ENCODE data around the gene BST1.
"Not testable (repeated sequence)": the region's sequence is repeated elsewhere in the genome, so short reads cannot be mapped to it uniquely, and the experiment has no call there.

Gene BST1

GRCh38 chr4:15714141-15714540 is 11.3 kb downstream of the BST1 start:
- DNase-seq = peak; percentile 41

GRCh38 chr4:15714646-15715435 is 12.0 kb downstream of the BST1 start:
- DNase-seq = peak; percentile 75

GRCh38 chr4:15716115-15716514 is 13.2 kb downstream of the BST1 start:
- no peak for DNase-seq

- DNase-seq = peak; percentile 68
Observed at GRCh38 chr4:15717086-15717485, 14.2 kb downstream of the BST1 start.

GRCh38 chr4:15717657-15718416 is 15.0 kb downstream of the BST1 start:
- DNase-seq = no peak

- no peak for DNase-seq
Observed at GRCh38 chr4:15718465-15718864, 15.6 kb downstream of the BST1 start.

- DNase-seq = no peak
Observed at GRCh38 chr4:15718959-15719358, 16.1 kb downstream of the BST1 start.

GRCh38 chr4:15719506-15719905 is 16.6 kb downstream of the BST1 start:
- peak; percentile 20 for DNase-seq

GRCh38 chr4:15720851-15721250 is 18.0 kb downstream of the BST1 start:
- no peak for DNase-seq

GRCh38 chr4:15725608-15726007 is 22.7 kb downstream of the BST1 start:
- no peak for DNase-seq

GRCh38 chr4:15729910-15730533 is 27.2 kb downstream of the BST1 start:
- DNase-seq = no peak

GRCh38 chr4:15733061-15733460 is 30.2 kb downstream of the BST1 start:
- DNase-seq = not testable (repeated sequence)

GRCh38 chr4:15735536-15735935 is 32.7 kb downstream of the BST1 start:
- no peak for DNase-seq

GRCh38 chr4:15736514-15737050 is 33.7 kb downstream of the BST1 start:
- DNase-seq = no peak

GRCh38 chr4:15737255-15737654 is 34.4 kb downstream of the BST1 start:
- DNase-seq = no peak

GRCh38 chr4:15738877-15739276 is 36.0 kb downstream of the BST1 start:
- DNase-seq = no peak

- no peak for DNase-seq
Observed at GRCh38 chr4:15740764-15741404, 38.0 kb downstream of the BST1 start.

- no peak for DNase-seq
Observed at GRCh38 chr4:15742083-15742582, 39.3 kb downstream of the BST1 start.

- DNase-seq = no peak
Observed at GRCh38 chr4:15742637-15743036, 39.8 kb downstream of the BST1 start.

- DNase-seq = no peak
Observed at GRCh38 chr4:15744016-15744545, 41.2 kb downstream of the BST1 start.

- no peak for DNase-seq
Observed at GRCh38 chr4:15746110-15746509, 43.2 kb downstream of the BST1 start.

- DNase-seq = no peak
Observed at GRCh38 chr4:15749001-15749400, 46.1 kb downstream of the BST1 start.

- no peak for DNase-seq
Observed at GRCh38 chr4:15751153-15751552, 48.3 kb downstream of the BST1 start.
